ENCODE data around the gene CERK. TPM values are rescaled to one million over a fixed set of nuclear protein-coding genes. Genes with fewer than 3 reads are reported as not detected.
"Not testable (repeated sequence)": the region's sequence is repeated elsewhere in the genome, so short reads cannot be mapped to it uniquely, and the experiment has no call there.

Gene CERK
- total RNA-seq, 3 donors from 2014 or later: 40.3 to 51.7 (median 50.0) TPM

GRCh38 chr22:46638601-46639431 is 99.2 kb downstream of the CERK start:
- intact Hi-C loops (cut with DNase I, micrococcal nuclease): no loop called here
- DNase-seq: no peak
- peak; percentile 24 for ATAC-seq
- Histone ChIP-seq H3K4me1 (ENCODE audit: low read depth) (peaks cover 10% of the 10 kb centered on the region), H3K9me3 (no peaks in the 10 kb centered on the region), H3K4me3 (no peak overlapping the region), H3K36me3 (ENCODE audit: low read depth) (no peaks in the 10 kb centered on the region)
- TF ChIP-seq CTCF (IDR thresholded peaks at IDR 0.05): no peak

GRCh38 chr22:46637711-46638600 is 100.1 kb downstream of the CERK start:
- Histone ChIP-seq H3K36me3 (ENCODE audit: low read depth) (no peaks in the 10 kb centered on the region), H3K4me3 (no peak overlapping the region), H3K9me3 (no peaks in the 10 kb centered on the region), H3K4me1 (ENCODE audit: low read depth) (peaks cover 16% of the 10 kb centered on the region)
- no peak for TF ChIP-seq CTCF (IDR thresholded peaks at IDR 0.05)
- no peak for ATAC-seq
- no peak for DNase-seq
- intact Hi-C loops (cut with DNase I, micrococcal nuclease): no loop called here

GRCh38 chr22:46636221-46637002 is 101.6 kb downstream of the CERK start:
- ATAC-seq (no peak), DNase-seq (no peak)
- intact Hi-C loops (cut with DNase I, micrococcal nuclease): no loop called here
- Histone ChIP-seq H3K4me1 (ENCODE audit: low read depth) (peaks cover 16% of the 10 kb centered on the region), H3K36me3 (ENCODE audit: low read depth) (no peaks in the 10 kb centered on the region), H3K9me3 (no peaks in the 10 kb centered on the region), H3K4me3 (no peak overlapping the region)
- no peak for TF ChIP-seq CTCF (IDR thresholded peaks at IDR 0.05)

- Histone ChIP-seq H3K36me3 (ENCODE audit: low read depth) (no peaks in the 10 kb centered on the region), H3K4me1 (ENCODE audit: low read depth) (peaks cover 16% of the 10 kb centered on the region), H3K4me3 (no peak overlapping the region), H3K9me3 (no peaks in the 10 kb centered on the region)
- intact Hi-C loops (cut with DNase I, micrococcal nuclease): no loop called here
- no peak for TF ChIP-seq CTCF (IDR thresholded peaks at IDR 0.05)
- peak in 1 of 3 donors; percentile 45 for DNase-seq
- peak; percentile 13 for ATAC-seq
Measured at GRCh38 chr22:46635756-46636155, 102.3 kb downstream of the CERK start.

GRCh38 chr22:46634973-46635685 is 102.9 kb downstream of the CERK start:
- H3K9me3 ChIP-seq; intact Hi-C loops (cut with DNase I, micrococcal nuclease); H3K36me3 ChIP-seq (ENCODE audit: low read depth); H3K4me3 ChIP-seq: not testable (repeated sequence)
- DNase-seq (peak; percentile 67 to 85 (median 82)), ATAC-seq (peak; percentile 69)
- peaks cover 16% of the 10 kb centered on the region for H3K4me1 ChIP-seq (ENCODE audit: low read depth)

Other genes with a start within 250 kb of the CERK start
- 1 to 10 TPM; 1.9 to 4.2 (median 2.5) TPM for gene CELSR1, start 200.6 kb downstream of the CERK start, total RNA-seq
- 100 to 1,000 TPM; 114 to 203 (median 197) TPM for gene GRAMD4, start 117.9 kb downstream of the CERK start, total RNA-seq
- gene TBC1D22A, start 24.4 kb upstream of the CERK start, total RNA-seq: 10 to 100 TPM; 35.6 to 51.9 (median 41.8) TPM

Measured in mucosa of descending colon (tissue), 3 donors.